A204.1 (cell line): ENCODE data around the gene RAD51B.

Experiments
- FAIRE-seq: peaks from 2 replicates; lab custom pipeline; 2012; peaks lifted over from hg19 to GRCh38; lab: Jason Lieb, UNC

Gene RAD51B

DNA sequence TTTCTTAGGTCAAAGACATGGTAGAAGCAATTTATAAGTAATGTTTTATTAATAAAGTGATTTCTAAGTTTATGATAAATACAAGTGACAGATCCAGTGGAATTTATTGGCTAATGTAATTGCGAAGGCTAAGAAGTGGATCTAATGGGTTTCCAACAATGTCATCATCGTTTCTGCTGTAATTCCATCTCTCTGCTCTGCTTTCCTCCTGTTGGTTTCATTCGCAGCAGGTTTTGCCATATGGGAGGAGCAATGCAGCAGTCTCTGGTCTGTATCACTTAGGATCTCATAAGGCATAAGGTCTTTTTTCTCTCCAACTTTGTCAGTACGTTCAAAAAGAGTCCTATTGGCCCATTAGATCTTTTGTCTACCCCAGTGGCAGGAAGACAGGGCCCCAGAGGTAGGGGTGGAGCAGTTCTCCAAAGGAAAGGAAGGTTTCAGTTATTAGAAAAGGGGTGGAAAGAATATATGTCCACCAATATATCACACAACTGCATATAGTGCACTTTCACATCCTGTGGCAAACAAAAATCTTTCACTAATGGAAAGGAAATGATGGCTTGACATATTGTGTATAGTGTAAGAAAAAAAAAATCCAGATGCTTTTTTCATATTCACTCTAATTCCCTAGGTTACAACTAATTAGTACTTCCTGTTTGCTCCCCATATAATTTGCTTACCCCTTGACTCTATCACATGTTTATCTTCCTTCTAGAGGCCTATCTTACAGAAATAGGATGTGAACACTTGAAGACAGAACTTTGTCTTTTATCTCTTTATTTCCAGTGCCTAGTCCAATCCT, 522.0 kb downstream of the RAD51B start:
- FAIRE-seq, result no peak

GRCh38 chr14:68342216-68342763, 522.7 kb downstream of the RAD51B start:
- no peak for FAIRE-seq

DNA sequence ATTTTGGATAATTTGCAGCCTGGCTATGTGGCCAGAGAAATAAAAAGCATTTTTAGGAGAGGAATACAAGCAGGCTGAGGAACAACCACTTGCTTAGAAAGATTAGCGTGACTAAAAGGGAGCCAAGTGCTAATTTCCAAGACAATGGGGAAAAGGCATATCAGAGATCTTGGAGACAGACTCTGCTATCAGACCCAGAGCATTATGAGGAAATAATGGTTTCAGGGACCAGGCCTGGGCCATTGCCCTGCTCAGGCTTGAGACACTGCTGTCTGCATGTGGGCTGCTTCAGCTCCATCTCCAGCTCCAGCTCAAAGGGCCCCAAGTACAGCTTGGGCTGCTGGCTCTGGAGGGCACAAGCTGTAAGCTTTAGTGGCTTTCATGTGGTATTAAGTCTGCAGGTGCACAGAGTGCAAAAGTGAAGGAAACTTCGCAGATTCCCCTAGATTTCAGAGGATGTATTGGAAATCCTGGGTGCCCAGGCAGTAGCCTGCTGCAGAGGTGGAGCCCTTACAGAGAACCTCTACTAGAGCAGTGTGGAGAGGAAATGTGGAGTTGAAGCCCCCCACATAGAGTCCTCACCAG, 524.0 kb downstream of the RAD51B start:
- FAIRE-seq, result no peak

GRCh38 chr14:68345738-68346137, 526.2 kb downstream of the RAD51B start:
- no peak for FAIRE-seq

DNA sequence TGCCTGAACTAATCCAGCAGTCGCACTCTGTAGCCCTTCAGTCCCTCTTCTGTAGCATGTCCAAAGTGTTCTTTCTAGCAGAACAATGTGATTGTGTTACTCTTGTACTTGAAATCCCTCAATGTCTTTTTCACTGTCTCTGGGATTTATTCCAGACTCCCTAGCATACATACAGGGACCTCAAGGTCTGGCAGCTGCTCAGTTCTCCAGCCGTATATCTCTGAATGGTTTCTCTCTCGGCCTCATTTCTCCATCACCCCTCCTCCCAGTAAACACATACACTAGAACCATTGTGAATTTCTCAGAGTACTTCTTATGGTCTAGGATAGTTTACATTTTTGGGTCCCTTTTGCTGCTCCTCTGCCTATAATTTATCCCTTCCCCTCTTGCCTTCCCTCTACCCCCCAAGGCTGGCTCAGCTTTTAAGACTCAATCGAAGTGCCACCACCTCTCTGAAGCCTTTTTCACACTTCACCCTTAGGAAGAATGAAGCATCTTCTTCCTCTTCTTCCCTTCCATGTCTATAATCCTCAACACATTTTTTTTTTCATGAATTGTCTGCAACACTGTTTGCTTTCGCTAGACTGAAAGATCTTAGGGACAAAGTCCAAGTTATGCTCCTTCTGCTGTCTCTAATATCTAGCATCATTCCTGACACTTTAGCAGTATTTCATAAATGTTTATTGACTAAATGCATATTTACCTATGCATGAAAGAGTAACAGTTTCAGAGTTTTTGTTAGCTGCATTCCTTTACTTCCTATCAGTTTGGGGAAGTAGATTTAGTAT, 527.2 kb downstream of the RAD51B start:
- FAIRE-seq, result no peak

DNA sequence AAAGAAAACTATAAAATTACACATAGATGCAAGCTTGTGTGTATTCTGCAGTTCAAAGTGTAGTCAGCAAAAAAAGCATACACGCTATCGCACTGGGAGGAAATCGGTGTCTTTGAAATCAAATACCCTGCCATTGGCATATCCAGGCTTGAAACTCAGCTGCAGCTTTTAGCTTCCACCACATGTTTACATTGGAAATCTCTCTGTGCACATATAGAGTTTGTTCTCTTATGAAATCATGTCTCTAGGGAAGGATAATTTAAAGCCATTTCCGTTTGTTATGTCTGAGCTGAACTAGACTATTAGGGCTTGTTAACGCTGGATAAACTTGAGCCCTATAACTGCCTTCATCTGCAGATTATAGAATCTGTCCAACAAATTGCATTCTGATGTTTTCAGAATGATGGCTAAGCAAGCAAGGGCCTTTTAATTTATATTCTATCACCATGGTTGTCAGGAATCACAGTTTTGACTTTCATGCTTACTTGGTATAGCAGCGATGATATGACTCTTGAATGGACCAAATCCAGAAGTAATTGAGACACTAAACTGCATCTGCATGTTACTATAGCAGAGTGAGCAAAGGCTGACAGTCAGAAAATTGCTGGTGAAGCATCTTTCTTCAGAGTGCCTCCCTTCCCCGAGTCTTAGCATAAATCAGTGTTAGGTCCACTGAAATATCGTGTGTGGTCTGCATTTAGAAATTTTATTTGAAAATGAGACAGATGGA, 530.5 kb downstream of the RAD51B start:
- FAIRE-seq, result no peak

- FAIRE-seq, result no peak
These were observed 535.8 kb downstream of the RAD51B start for GRCh38 chr14:68355415-68355814.

DNA sequence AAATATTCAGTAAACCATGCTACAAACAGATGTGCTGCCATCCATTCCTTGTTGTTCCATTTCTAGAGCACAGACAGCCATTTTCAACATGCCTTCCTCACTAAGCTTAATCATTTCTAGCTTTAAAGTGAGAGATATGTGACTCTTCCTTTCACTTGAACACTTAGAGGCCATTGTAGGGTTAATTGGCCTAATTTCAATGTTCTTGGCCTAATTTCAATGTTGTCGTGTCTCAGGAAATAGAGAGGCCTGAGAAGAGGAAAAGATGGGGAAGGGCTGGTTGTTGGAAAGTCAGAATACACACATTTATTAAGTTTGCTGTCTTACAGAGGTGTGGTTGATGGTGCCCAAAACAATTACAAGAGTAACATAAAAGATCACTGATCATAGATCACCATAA, 538.2 kb downstream of the RAD51B start:
- no peak for FAIRE-seq

- no peak for FAIRE-seq
These were observed 538.9 kb downstream of the RAD51B start for GRCh38 chr14:68358500-68358899.

- FAIRE-seq, result no peak
These were observed 539.6 kb downstream of the RAD51B start for GRCh38 chr14:68359022-68359836.

- FAIRE-seq, result no peak
These were observed 540.4 kb downstream of the RAD51B start for GRCh38 chr14:68359837-68360552.

DNA sequence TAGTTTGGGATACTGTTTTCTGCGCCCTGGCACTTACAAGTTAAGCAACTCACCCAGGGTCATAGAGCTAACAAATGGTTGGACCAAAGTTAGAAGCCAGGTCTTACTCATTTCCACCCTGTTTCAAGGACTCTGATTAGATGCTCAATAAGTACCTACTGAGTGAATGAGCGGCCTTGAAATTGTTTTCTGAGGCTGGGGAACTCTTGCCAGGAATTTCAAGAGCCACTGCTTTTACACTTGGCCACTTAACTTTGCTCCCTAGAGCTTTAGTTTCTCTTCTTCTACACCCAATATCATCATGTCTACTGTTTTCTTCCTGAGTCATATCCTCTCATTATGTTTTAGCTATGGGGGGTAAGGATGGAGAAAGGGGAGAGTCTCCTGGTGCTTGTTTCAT, 541.7 kb downstream of the RAD51B start:
- no peak for FAIRE-seq

- FAIRE-seq, result no peak
These were observed 543.3 kb downstream of the RAD51B start for GRCh38 chr14:68362846-68363245.

DNA sequence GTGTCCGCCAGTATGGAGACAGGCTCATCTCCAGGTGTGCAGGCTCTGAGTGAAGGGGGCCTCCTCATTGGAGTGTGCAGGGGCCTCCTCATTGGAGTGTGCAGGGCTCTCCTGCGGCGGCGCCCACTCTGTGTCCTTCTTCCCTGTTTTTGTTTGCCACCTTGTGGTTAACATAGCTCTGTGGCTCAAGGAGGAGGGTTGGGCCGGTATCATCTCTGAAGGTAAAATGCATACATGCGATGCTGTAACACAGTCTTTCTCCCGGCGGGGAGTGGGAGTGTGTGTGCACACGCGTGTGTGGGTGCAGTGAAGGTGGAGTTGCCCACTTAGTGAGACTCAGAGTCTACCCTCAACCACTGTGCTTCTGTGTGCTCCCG, 543.9 kb downstream of the RAD51B start:
- no peak for FAIRE-seq

GRCh38 chr14:68363843-68364767, 544.5 kb downstream of the RAD51B start:
- FAIRE-seq, result no peak

GRCh38 chr14:68364792-68365192, 545.2 kb downstream of the RAD51B start:
- FAIRE-seq, result no peak

DNA sequence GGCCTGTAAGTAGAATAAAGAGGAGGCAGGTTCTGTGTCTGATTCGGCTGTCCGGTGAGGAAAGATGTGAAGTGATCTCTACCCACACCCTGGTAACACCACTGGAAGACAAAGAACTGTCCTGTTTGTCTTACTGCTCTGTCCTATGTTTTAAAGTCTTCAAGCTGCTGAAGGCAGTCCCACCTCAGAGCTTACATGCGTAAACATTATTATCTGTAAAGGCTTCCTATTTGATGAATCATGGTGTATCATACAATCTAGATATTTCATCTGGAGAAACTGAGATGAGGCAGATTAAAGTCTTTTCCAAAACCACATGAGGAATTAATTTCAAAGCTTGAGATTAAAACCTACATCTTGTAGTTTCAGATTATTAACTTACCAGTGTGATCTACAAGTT, 545.6 kb downstream of the RAD51B start:
- FAIRE-seq, result no peak

- FAIRE-seq, result no peak
These were observed 547.1 kb downstream of the RAD51B start for GRCh38 chr14:68366656-68367055.

DNA sequence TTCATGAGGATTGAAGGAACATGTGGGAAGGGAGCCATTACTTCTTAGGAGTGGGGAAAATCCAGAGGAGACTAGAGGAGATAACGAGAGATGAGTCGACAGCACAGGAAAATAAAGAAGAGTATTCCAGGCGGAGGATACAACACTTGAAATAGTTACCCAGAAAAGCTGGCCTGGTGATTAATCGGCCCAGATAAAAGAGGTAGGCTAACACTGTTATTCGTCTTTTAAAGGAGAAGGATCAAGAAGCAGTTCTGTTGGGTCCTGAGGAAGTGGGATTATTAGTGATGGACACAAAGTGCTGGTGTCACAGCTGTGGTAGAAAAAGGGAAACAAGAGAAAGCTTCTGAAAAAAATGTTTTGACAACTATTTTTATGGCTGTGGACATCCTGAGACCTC, 548.0 kb downstream of the RAD51B start:
- FAIRE-seq, result no peak

DNA sequence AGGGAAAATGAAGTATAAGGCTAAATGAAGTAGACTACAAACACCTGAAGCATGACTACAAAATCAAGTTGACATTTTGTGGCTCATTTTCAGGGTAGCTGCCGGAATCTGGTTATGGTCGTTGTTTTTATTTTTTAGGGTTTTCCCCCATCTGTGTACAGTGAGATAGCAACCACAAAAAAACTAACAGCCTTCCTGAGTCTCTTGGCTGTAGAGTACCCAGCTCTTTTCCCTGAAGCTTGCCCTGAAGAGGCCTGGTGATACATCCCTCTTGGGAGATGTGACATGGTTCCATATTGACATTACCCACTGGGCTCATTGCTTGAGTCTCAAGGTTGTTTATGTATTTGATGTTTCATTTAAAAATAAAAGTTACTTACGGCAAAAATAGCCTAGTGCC, 549.3 kb downstream of the RAD51B start:
- no peak for FAIRE-seq
